Measurements from ENCODE around the gene SEMA5A.
A peak's percentile ranks its signal among the peaks of the same experiment; 100 is the strongest.

Gene SEMA5A

GRCh38 chr5:9545136-9545991 lies 511 bp downstream of the SEMA5A start:
- Histone ChIP-seq H3K27ac (ENCODE audit: low read length) (no peak overlapping the region), H3K27me3 (ENCODE audit: low read depth, low read length) (no peaks in the 10 kb centered on the region), H3K36me3 (ENCODE audit: control insufficient read depth in 1 of 2, insufficient read depth in 2 of 2, low read length in 2 of 2) (peaks cover 10 to 15% of the 10 kb centered on the region in 2 donors)

GRCh38 chr5:9544502-9545135 lies 1.3 kb downstream of the SEMA5A start:
- Histone ChIP-seq H3K27me3 (ENCODE audit: low read depth, low read length) (no peaks in the 10 kb centered on the region), H3K4me3 (ENCODE audit: low read depth in 1 of 2, low read length in 2 of 2) (peak overlapping the region; percentile 74 to 79), H3K4me1 (ENCODE audit: control insufficient read depth in 1 of 2, insufficient read depth in 2 of 2, low read length in 2 of 2) (peaks cover 0 to 21% of the 10 kb centered on the region in 2 donors), H3K27ac (ENCODE audit: low read length) (peak overlapping the region; percentile 48), H3K9me3 (ENCODE audit: control insufficient read depth in 1 of 2, low read length in 2 of 2) (no peaks in the 10 kb centered on the region), H3K36me3 (ENCODE audit: control insufficient read depth in 1 of 2, insufficient read depth in 2 of 2, low read length in 2 of 2) (peaks cover 5 to 9% of the 10 kb centered on the region in 2 donors)

More at GRCh38 chr5:9545136-9545991, 511 bp downstream of the SEMA5A start:
- Histone ChIP-seq H3K4me1 (ENCODE audit: control insufficient read depth in 1 of 2, insufficient read depth in 2 of 2, low read length in 2 of 2) (peaks cover 0 to 21% of the 10 kb centered on the region in 2 donors), H3K9me3 (ENCODE audit: control insufficient read depth in 1 of 2, low read length in 2 of 2) (no peaks in the 10 kb centered on the region), H3K4me3 (ENCODE audit: low read depth in 1 of 2, low read length in 2 of 2) (peak overlapping the region; percentile 74 to 79)

- no peaks in the 10 kb centered on the region for H3K9me3 ChIP-seq (ENCODE audit: control insufficient read depth in 1 of 2, low read length in 2 of 2)
- H3K27ac ChIP-seq (ENCODE audit: low read length) = peak overlapping the region; percentile 48
These were observed 1.8 kb downstream of the SEMA5A start for GRCh38 chr5:9544056-9544455.

GRCh38 chr5:9543311-9543920 lies 2.5 kb downstream of the SEMA5A start:
- peaks cover 0 to 21% of the 10 kb centered on the region in 2 donors for H3K4me1 ChIP-seq (ENCODE audit: control insufficient read depth in 1 of 2, insufficient read depth in 2 of 2, low read length in 2 of 2)
- no peak overlapping the region for H3K27ac ChIP-seq (ENCODE audit: low read length)
- no peak overlapping the region for H3K4me3 ChIP-seq (ENCODE audit: low read depth in 1 of 2, low read length in 2 of 2)
- no peaks in the 10 kb centered on the region for H3K27me3 ChIP-seq (ENCODE audit: low read depth, low read length)
- no peaks in the 10 kb centered on the region for H3K36me3 ChIP-seq (ENCODE audit: control insufficient read depth in 1 of 2, insufficient read depth in 2 of 2, low read length in 2 of 2)
- H3K9me3 ChIP-seq (ENCODE audit: control insufficient read depth in 1 of 2, low read length in 2 of 2) = no peaks in the 10 kb centered on the region

More at GRCh38 chr5:9544056-9544455, 1.8 kb downstream of the SEMA5A start:
- Histone ChIP-seq H3K4me1 (ENCODE audit: control insufficient read depth in 1 of 2, insufficient read depth in 2 of 2, low read length in 2 of 2) (peaks cover 0 to 21% of the 10 kb centered on the region in 2 donors), H3K27me3 (ENCODE audit: low read depth, low read length) (no peaks in the 10 kb centered on the region), H3K4me3 (ENCODE audit: low read depth in 1 of 2, low read length in 2 of 2) (peak overlapping the region; percentile 74 to 79), H3K36me3 (ENCODE audit: control insufficient read depth in 1 of 2, insufficient read depth in 2 of 2, low read length in 2 of 2) (peaks cover 0 to 4% of the 10 kb centered on the region in 2 donors)

GRCh38 chr5:9540791-9541190 lies 5.1 kb downstream of the SEMA5A start:
- Histone ChIP-seq H3K27ac (ENCODE audit: low read length) (no peak overlapping the region), H3K4me1 (ENCODE audit: control insufficient read depth in 1 of 2, insufficient read depth in 2 of 2, low read length in 2 of 2) (peaks cover 0 to 13% of the 10 kb centered on the region in 2 donors), H3K4me3 (ENCODE audit: low read depth in 1 of 2, low read length in 2 of 2) (no peak overlapping the region)

GRCh38 chr5:9538504-9538903 lies 7.4 kb downstream of the SEMA5A start:
- Histone ChIP-seq H3K36me3 (ENCODE audit: control insufficient read depth in 1 of 2, insufficient read depth in 2 of 2, low read length in 2 of 2) (no peaks in the 10 kb centered on the region), H3K4me3 (ENCODE audit: low read depth in 1 of 2, low read length in 2 of 2) (no peak overlapping the region), H3K27ac (ENCODE audit: low read length) (no peak overlapping the region), H3K27me3 (ENCODE audit: low read depth, low read length) (no peaks in the 10 kb centered on the region), H3K4me1 (ENCODE audit: control insufficient read depth in 1 of 2, insufficient read depth in 2 of 2, low read length in 2 of 2) (peaks cover 0 to 5% of the 10 kb centered on the region in 2 donors), H3K9me3 (ENCODE audit: control insufficient read depth in 1 of 2, low read length in 2 of 2) (no peaks in the 10 kb centered on the region)

More at GRCh38 chr5:9540791-9541190, 5.1 kb downstream of the SEMA5A start:
- Histone ChIP-seq H3K9me3 (ENCODE audit: control insufficient read depth in 1 of 2, low read length in 2 of 2) (no peaks in the 10 kb centered on the region), H3K36me3 (ENCODE audit: control insufficient read depth in 1 of 2, insufficient read depth in 2 of 2, low read length in 2 of 2) (no peaks in the 10 kb centered on the region), H3K27me3 (ENCODE audit: low read depth, low read length) (no peaks in the 10 kb centered on the region)

GRCh38 chr5:9537223-9538141 lies 8.4 kb downstream of the SEMA5A start:
- Histone ChIP-seq H3K4me1 (ENCODE audit: control insufficient read depth in 1 of 2, insufficient read depth in 2 of 2, low read length in 2 of 2) (peaks cover 0 to 5% of the 10 kb centered on the region in 2 donors), H3K36me3 (ENCODE audit: control insufficient read depth in 1 of 2, insufficient read depth in 2 of 2, low read length in 2 of 2) (no peaks in the 10 kb centered on the region), H3K27me3 (ENCODE audit: low read depth, low read length) (no peaks in the 10 kb centered on the region), H3K27ac (ENCODE audit: low read length) (no peak overlapping the region), H3K9me3 (ENCODE audit: control insufficient read depth in 1 of 2, low read length in 2 of 2) (no peaks in the 10 kb centered on the region), H3K4me3 (ENCODE audit: low read depth in 1 of 2, low read length in 2 of 2) (no peak overlapping the region)

- Histone ChIP-seq H3K36me3 (ENCODE audit: control insufficient read depth in 1 of 2, insufficient read depth in 2 of 2, low read length in 2 of 2) (no peaks in the 10 kb centered on the region), H3K27ac (ENCODE audit: low read length) (no peak overlapping the region), H3K27me3 (ENCODE audit: low read depth, low read length) (no peaks in the 10 kb centered on the region), H3K4me3 (ENCODE audit: low read depth in 1 of 2, low read length in 2 of 2) (no peak overlapping the region), H3K4me1 (ENCODE audit: control insufficient read depth in 1 of 2, insufficient read depth in 2 of 2, low read length in 2 of 2) (peaks cover 0 to 5% of the 10 kb centered on the region in 2 donors), H3K9me3 (ENCODE audit: control insufficient read depth in 1 of 2, low read length in 2 of 2) (no peaks in the 10 kb centered on the region)
These were observed 9.2 kb downstream of the SEMA5A start for GRCh38 chr5:9536717-9537116.

- H3K4me1 ChIP-seq (ENCODE audit: control insufficient read depth in 1 of 2, insufficient read depth in 2 of 2, low read length in 2 of 2) = peaks cover 0 to 5% of the 10 kb centered on the region in 2 donors
- H3K27me3 ChIP-seq (ENCODE audit: low read depth, low read length) = no peaks in the 10 kb centered on the region
- H3K4me3 ChIP-seq (ENCODE audit: low read depth in 1 of 2, low read length in 2 of 2) = no peak overlapping the region
- H3K9me3 ChIP-seq (ENCODE audit: control insufficient read depth in 1 of 2, low read length in 2 of 2) = no peaks in the 10 kb centered on the region
- H3K36me3 ChIP-seq (ENCODE audit: control insufficient read depth in 1 of 2, insufficient read depth in 2 of 2, low read length in 2 of 2) = no peaks in the 10 kb centered on the region
- H3K27ac ChIP-seq (ENCODE audit: low read length) = no peak overlapping the region
These were observed 10.9 kb downstream of the SEMA5A start for GRCh38 chr5:9534881-9535517.

GRCh38 chr5:9533562-9534364 lies 12.1 kb downstream of the SEMA5A start:
- Histone ChIP-seq H3K27ac (ENCODE audit: low read length) (no peak overlapping the region), H3K4me1 (ENCODE audit: control insufficient read depth in 1 of 2, insufficient read depth in 2 of 2, low read length in 2 of 2) (peaks cover 0 to 5% of the 10 kb centered on the region in 2 donors), H3K36me3 (ENCODE audit: control insufficient read depth in 1 of 2, insufficient read depth in 2 of 2, low read length in 2 of 2) (no peaks in the 10 kb centered on the region)

More at GRCh38 chr5:9533562-9534364, 12.1 kb downstream of the SEMA5A start:
- no peaks in the 10 kb centered on the region for H3K27me3 ChIP-seq (ENCODE audit: low read depth, low read length)
- H3K9me3 ChIP-seq (ENCODE audit: control insufficient read depth in 1 of 2, low read length in 2 of 2) = no peaks in the 10 kb centered on the region
- H3K4me3 ChIP-seq (ENCODE audit: low read depth in 1 of 2, low read length in 2 of 2) = no peak overlapping the region
